CD4-positive, CD25-positive, alpha-beta regulatory T cell (primary cell): ENCODE measurements around the gene LRTM2. TPM values are rescaled to one million over a fixed set of nuclear protein-coding genes. Genes with fewer than 3 reads are reported as not detected.

ENCODE experiments used
- ATAC-seq, 2 donors: fragments of 150-1000 bp; cut with Tn5 transposase; one replicate each; pipeline ENCODE4 v1.10.0; 2021; ENCODE audit warnings: low read depth in 2 of 2, moderate number of reproducible peaks in 2 of 2, moderate library complexity in 1 of 2
- DNase-seq, 3 donors: peaks; one replicate each; pipeline versions ENCODE4 v3.0.0 to v3.0.0-alpha.2; 2012 to 2022; ENCODE audit warnings: mixed read lengths in 1 of 3
- H3K27ac ChIP-seq: one replicate; pipeline ENCODE4 v1.7.0; 2013; ENCODE audit warnings: mild to moderate bottlenecking, low read length; ENCODE audit not compliant: insufficient read depth, poor library complexity, severe bottlenecking
- H3K27me3 ChIP-seq: one replicate; pipeline ENCODE4 v1.7.0; 2013; ENCODE audit warnings: low read length; ENCODE audit not compliant: control insufficient read depth, insufficient read depth
- H3K36me3 ChIP-seq: one replicate; pipeline ENCODE4 v1.7.0; 2013; ENCODE audit warnings: mild to moderate bottlenecking, low read length, moderate library complexity; ENCODE audit not compliant: control insufficient read depth, insufficient read depth
- H3K4me1 ChIP-seq: 2 replicates; pipeline ENCODE4 v1.7.0; 2013; ENCODE audit warnings: mild to moderate bottlenecking, low read length; ENCODE audit not compliant: insufficient read depth, control insufficient read depth, poor library complexity, severe bottlenecking
- H3K4me3 ChIP-seq: one replicate; pipeline ENCODE4 v1.7.0; 2013; ENCODE audit warnings: low read depth, mild to moderate bottlenecking, low read length, moderate library complexity
- H3K9me3 ChIP-seq, 2 experiments: 1 replicate in 1 of 2; 2 replicates in 1 of 2; pipeline ENCODE4 v1.7.0; 2013; ENCODE audit warnings: low read length in 2 of 2, mild to moderate bottlenecking in 1 of 2, moderate library complexity in 1 of 2; ENCODE audit not compliant: control insufficient read depth in 2 of 2
- H3K27ac Mint-ChIP-seq, 3 donors: one replicate each; pipeline ENCODE4 v1.8.0; 2020 to 2022; ENCODE audit warnings: mild to moderate bottlenecking in 3 of 3, mixed read lengths in 3 of 3, moderate library complexity in 2 of 3
- H3K27me3 Mint-ChIP-seq: one replicate; pipeline ENCODE4 v1.8.0; 2022; ENCODE audit warnings: mild to moderate bottlenecking, mixed read lengths
- H3K36me3 Mint-ChIP-seq: one replicate; pipeline ENCODE4 v1.8.0; 2020; ENCODE audit warnings: mixed read lengths
- H3K4me1 Mint-ChIP-seq, 4 donors: one replicate each; pipeline ENCODE4 v1.8.0; 2020 to 2022; ENCODE audit warnings: mixed read lengths in 4 of 4, mild to moderate bottlenecking in 1 of 4
- H3K4me3 Mint-ChIP-seq, 4 donors: one replicate each; pipeline ENCODE4 v1.8.0; 2020 to 2022; ENCODE audit warnings: mild to moderate bottlenecking in 4 of 4, mixed read lengths in 4 of 4, moderate library complexity in 3 of 4
- H3K9me3 Mint-ChIP-seq, 7 donors: one replicate each; pipeline ENCODE4 v1.8.0; 2020 to 2022; ENCODE audit warnings: mixed read lengths in 7 of 7, mild to moderate bottlenecking in 3 of 7, moderate library complexity in 2 of 7
- polyA plus RNA-seq, 4 donors: library from polyadenylated mRNA; unstranded; fragments of 300-500 nt; fragmentation: Illumina TruSeq; gene quantifications; one replicate each; pipeline ENCODE4 v1.2.3, GENCODE V29; 2021
- total RNA-seq: library from RNA; stranded (reverse); gene quantifications from one replicate; pipeline ENCODE4 v1.2.3, GENCODE V29; 2022

Gene LRTM2
- total and polyA plus RNA-seq, 5 donors from 2014 or later: not detected

- no peaks in the 10 kb centered on the region for H3K36me3 ChIP-seq
- H3K27me3 Mint-ChIP-seq: peaks cover 5% of the 10 kb centered on the region
- H3K36me3 Mint-ChIP-seq: no peaks in the 10 kb centered on the region
- H3K4me3 ChIP-seq: no peak overlapping the region
- no peaks in the 10 kb centered on the region for H3K9me3 ChIP-seq
- H3K9me3 Mint-ChIP-seq: no peaks in the 10 kb centered on the region
- no peaks in the 10 kb centered on the region for H3K27me3 ChIP-seq
- ATAC-seq: no peak
- H3K4me1 ChIP-seq: no peaks in the 10 kb centered on the region
- no peak for DNase-seq
- no peak overlapping the region for H3K27ac ChIP-seq
- H3K27ac Mint-ChIP-seq: no peak overlapping the region
- no peaks in the 10 kb centered on the region for H3K4me1 Mint-ChIP-seq
- no peak overlapping the region for H3K4me3 Mint-ChIP-seq
Observed at GRCh38 chr12:1878214-1878613, 57.8 kb downstream of the LRTM2 start.

DNA sequence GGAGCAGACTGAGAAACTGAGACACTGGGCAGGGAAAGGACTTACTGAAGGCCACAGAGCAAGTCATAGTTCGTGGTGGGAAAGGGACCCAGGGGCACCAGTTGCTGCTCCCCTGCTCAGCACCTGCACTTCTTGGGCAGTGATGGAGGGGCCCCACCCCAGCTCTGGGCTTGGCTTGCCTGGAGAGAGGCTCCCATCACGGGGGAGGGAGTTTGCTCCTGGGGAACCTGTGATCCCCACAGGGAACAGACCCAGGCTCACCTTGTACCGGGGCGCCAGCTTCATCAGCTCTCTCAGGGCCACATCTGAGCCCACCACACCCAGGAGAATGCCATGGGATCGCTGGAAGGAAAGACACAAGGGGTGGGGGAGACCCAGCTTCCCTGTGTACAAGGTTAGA is 58.3 kb downstream of the LRTM2 start:
- Mint-ChIP-seq H3K4me1 (no peaks in the 10 kb centered on the region), H3K4me3 (no peak overlapping the region), H3K27me3 (peaks cover 5% of the 10 kb centered on the region), H3K36me3 (no peaks in the 10 kb centered on the region), H3K9me3 (no peaks in the 10 kb centered on the region), H3K27ac (no peak overlapping the region)
- H3K4me1 ChIP-seq: no peaks in the 10 kb centered on the region
- H3K27me3 ChIP-seq: no peaks in the 10 kb centered on the region
- H3K36me3 ChIP-seq: no peaks in the 10 kb centered on the region
- no peak overlapping the region for H3K27ac ChIP-seq
- no peak overlapping the region for H3K4me3 ChIP-seq
- ATAC-seq: no peak
- H3K9me3 ChIP-seq: no peaks in the 10 kb centered on the region
- no peak for DNase-seq

DNA sequence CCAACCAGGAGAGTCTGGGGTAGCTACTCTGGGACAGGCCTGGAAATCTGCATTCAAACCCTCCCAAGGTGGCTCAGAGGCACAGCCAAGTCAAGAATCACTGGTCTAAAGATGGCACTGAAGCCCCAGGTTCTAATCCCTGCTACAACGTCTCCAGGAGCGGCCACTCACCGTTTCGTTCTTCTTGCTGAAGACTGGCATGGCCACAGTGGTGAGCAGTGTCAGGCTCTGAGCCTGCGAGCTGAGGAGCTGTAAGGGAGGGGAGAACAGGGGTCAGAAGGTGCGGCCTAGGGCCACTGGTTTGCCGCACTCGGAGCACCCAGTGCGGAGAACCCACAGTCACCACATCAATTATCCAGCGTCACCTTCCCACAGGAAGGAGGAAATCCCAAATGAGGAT is 59.3 kb downstream of the LRTM2 start:
- Histone ChIP-seq H3K4me1 (no peaks in the 10 kb centered on the region), H3K27me3 (no peaks in the 10 kb centered on the region), H3K9me3 (no peaks in the 10 kb centered on the region), H3K4me3 (no peak overlapping the region), H3K27ac (no peak overlapping the region), H3K36me3 (no peaks in the 10 kb centered on the region)
- Mint-ChIP-seq H3K4me3 (no peak overlapping the region), H3K4me1 (no peaks in the 10 kb centered on the region), H3K9me3 (no peaks in the 10 kb centered on the region), H3K27me3 (peaks cover 5% of the 10 kb centered on the region), H3K36me3 (no peaks in the 10 kb centered on the region), H3K27ac (no peak overlapping the region)
- DNase-seq: no peak
- no peak for ATAC-seq

GRCh38 chr12:1880153-1880845 is 59.9 kb downstream of the LRTM2 start:
- Mint-ChIP-seq H3K27me3 (peaks cover 5% of the 10 kb centered on the region), H3K4me1 (no peaks in the 10 kb centered on the region), H3K4me3 (no peak overlapping the region), H3K27ac (no peak overlapping the region), H3K9me3 (no peaks in the 10 kb centered on the region), H3K36me3 (no peaks in the 10 kb centered on the region)
- DNase-seq: no peak
- Histone ChIP-seq H3K4me1 (no peaks in the 10 kb centered on the region), H3K27ac (no peak overlapping the region), H3K27me3 (no peaks in the 10 kb centered on the region), H3K36me3 (no peaks in the 10 kb centered on the region), H3K9me3 (no peaks in the 10 kb centered on the region), H3K4me3 (no peak overlapping the region)
- ATAC-seq: no peak

- peaks cover 5% of the 10 kb centered on the region for H3K27me3 Mint-ChIP-seq
- no peaks in the 10 kb centered on the region for H3K4me1 Mint-ChIP-seq
- H3K4me3 Mint-ChIP-seq: no peak overlapping the region
Observed at GRCh38 chr12:1880876-1881275, 60.5 kb downstream of the LRTM2 start.

DNA sequence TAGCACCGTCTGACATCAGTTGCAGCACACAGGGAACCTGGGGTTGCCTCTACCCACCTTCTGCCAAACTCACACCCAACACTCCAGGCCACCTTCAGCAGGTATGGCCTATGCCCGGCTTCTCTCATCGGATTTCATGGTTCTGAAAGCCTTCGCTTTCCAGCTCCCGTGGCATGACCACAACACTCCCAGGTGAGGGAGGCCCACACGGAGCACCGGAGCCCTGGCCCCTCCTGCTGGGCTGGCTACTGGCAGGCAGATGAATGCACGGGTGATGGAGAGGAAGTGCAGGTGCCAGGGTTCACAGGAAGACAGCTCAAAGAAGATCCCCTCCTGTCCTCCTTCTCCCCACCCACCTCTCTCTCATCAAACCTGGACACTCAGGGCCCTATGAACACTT is 60.9 kb downstream of the LRTM2 start:
- Histone ChIP-seq H3K4me3 (no peak overlapping the region), H3K27me3 (no peaks in the 10 kb centered on the region), H3K27ac (no peak overlapping the region), H3K4me1 (no peaks in the 10 kb centered on the region), H3K9me3 (no peaks in the 10 kb centered on the region), H3K36me3 (no peaks in the 10 kb centered on the region)
- no peaks in the 10 kb centered on the region for H3K4me1 Mint-ChIP-seq
- no peak overlapping the region for H3K4me3 Mint-ChIP-seq
- DNase-seq: no peak
- H3K27me3 Mint-ChIP-seq: peaks cover 5% of the 10 kb centered on the region
- H3K27ac Mint-ChIP-seq: no peak overlapping the region
- H3K9me3 Mint-ChIP-seq: peaks cover 0 to 3% (median 0%) of the 10 kb centered on the region in 7 donors
- no peak for ATAC-seq
- H3K36me3 Mint-ChIP-seq: no peaks in the 10 kb centered on the region

More at GRCh38 chr12:1880876-1881275, 60.5 kb downstream of the LRTM2 start:
- no peaks in the 10 kb centered on the region for H3K36me3 Mint-ChIP-seq
- H3K27ac Mint-ChIP-seq: no peak overlapping the region
- ATAC-seq (no peak), DNase-seq (no peak)
- Histone ChIP-seq H3K27ac (no peak overlapping the region), H3K36me3 (no peaks in the 10 kb centered on the region), H3K9me3 (no peaks in the 10 kb centered on the region), H3K27me3 (no peaks in the 10 kb centered on the region), H3K4me3 (no peak overlapping the region), H3K4me1 (no peaks in the 10 kb centered on the region)
- peaks cover 0 to 2% (median 0%) of the 10 kb centered on the region in 7 donors for H3K9me3 Mint-ChIP-seq

DNA sequence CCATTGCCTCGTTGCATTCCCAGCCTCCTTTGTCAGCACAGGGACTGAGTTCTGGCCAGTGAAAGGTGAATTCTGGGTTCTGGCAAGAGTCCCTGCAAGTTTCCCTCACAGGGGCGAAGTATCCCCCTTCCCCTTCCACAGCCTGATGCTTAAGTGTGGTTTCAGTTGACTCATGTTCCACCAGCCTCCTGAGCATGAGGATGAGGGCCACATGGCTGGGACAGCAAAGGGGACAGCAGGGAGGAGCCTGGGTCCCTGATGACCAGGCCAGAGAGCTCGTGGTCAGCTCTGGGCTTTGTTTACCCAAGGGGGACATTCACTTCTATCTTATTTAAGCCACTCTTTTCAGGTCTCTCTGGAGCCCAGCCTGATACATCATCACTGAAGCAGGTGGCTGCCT is 61.6 kb downstream of the LRTM2 start:
- no peaks in the 10 kb centered on the region for H3K4me1 Mint-ChIP-seq
- no peaks in the 10 kb centered on the region for H3K36me3 Mint-ChIP-seq
- Histone ChIP-seq H3K27ac (no peak overlapping the region), H3K4me1 (no peaks in the 10 kb centered on the region), H3K27me3 (no peaks in the 10 kb centered on the region), H3K4me3 (no peak overlapping the region), H3K36me3 (no peaks in the 10 kb centered on the region), H3K9me3 (no peaks in the 10 kb centered on the region)
- H3K27ac Mint-ChIP-seq: no peak overlapping the region
- H3K27me3 Mint-ChIP-seq: peaks cover 6% of the 10 kb centered on the region
- H3K4me3 Mint-ChIP-seq: no peak overlapping the region
- ATAC-seq (no peak), DNase-seq (no peak)
- H3K9me3 Mint-ChIP-seq: peaks cover 0 to 3% (median 0%) of the 10 kb centered on the region in 7 donors

DNA sequence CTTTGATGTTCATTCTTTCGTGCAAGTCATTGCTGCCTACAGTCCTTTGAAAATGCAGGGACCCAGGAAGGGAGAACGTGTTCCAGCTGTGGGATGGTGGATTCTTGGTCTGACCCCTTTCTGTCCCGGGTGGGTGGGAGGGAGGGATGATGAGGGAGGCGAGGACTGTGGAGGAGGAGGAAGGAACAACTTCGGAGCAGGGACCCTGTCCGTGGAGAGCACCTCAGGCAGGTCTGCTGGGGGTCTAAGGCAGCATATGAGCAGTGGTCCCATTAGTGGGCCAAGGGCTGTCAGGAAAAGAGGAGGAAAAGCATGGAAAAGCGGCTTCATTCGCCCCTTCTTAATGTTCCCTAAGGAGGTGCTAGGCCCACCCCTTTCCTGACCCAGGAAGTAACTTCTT is 62.0 kb downstream of the LRTM2 start:
- Histone ChIP-seq H3K27ac (no peak overlapping the region), H3K4me1 (no peaks in the 10 kb centered on the region), H3K9me3 (no peaks in the 10 kb centered on the region), H3K36me3 (no peaks in the 10 kb centered on the region), H3K4me3 (no peak overlapping the region), H3K27me3 (no peaks in the 10 kb centered on the region)
- Mint-ChIP-seq H3K27ac (no peak overlapping the region), H3K4me1 (no peaks in the 10 kb centered on the region), H3K9me3 (peaks cover 0 to 3% (median 0%) of the 10 kb centered on the region in 7 donors), H3K4me3 (no peak overlapping the region), H3K27me3 (peaks cover 11% of the 10 kb centered on the region), H3K36me3 (no peaks in the 10 kb centered on the region)
- DNase-seq (no peak), ATAC-seq (no peak)
